Spinal cord (tissue), 10 donors: ENCODE data around the gene TPSD1. TPM values are rescaled to one million over a fixed set of nuclear protein-coding genes. Genes with fewer than 3 reads are reported as not detected.

ENCODE experiments used
- DNase-seq, 6 donors: peaks; one replicate each; pipeline versions ENCODE4 v3.0.0 to v3.0.0-alpha.2; 2013 to 2015; ENCODE audit warnings: low spot score in 6 of 6, low read depth in 4 of 6
- H3K27ac ChIP-seq: one replicate; pipeline ENCODE4 v1.5.1; 2013; ENCODE audit warnings: low read depth, low read length, control low read depth
- H3K27me3 ChIP-seq: one replicate; pipeline ENCODE4 v1.6.1; 2013; ENCODE audit warnings: low read length; ENCODE audit not compliant: control insufficient read depth, insufficient read depth
- H3K36me3 ChIP-seq: one replicate; pipeline ENCODE4 v1.6.1; 2013; ENCODE audit warnings: low read length; ENCODE audit not compliant: control insufficient read depth, insufficient read depth
- H3K4me1 ChIP-seq: one replicate; pipeline ENCODE4 v1.6.1; 2013; ENCODE audit warnings: low read length; ENCODE audit not compliant: control insufficient read depth, insufficient read depth
- H3K4me3 ChIP-seq: one replicate; pipeline ENCODE4 v1.5.1; 2013; ENCODE audit warnings: low read depth, low read length, control low read depth
- H3K9me3 ChIP-seq: one replicate; pipeline ENCODE4 v1.6.1; 2013; ENCODE audit warnings: low read length; ENCODE audit not compliant: control insufficient read depth, insufficient read depth
- WGBS: methylation state at CpG from one replicate; pipeline ENCODE4 v1.1.5; 2013; ENCODE audit warnings: missing lambda C conversion rate; ENCODE audit not compliant: insufficient coverage; 5-methylcytosine and 5-hydroxymethylcytosine counted together
- polyA plus RNA-seq, 2 donors: library from polyadenylated mRNA; unstranded; fragments of 120-200 nt; gene quantifications; one replicate each; pipeline ENCODE4 v1.2.1, GENCODE V29; 2013; ENCODE audit not compliant: insufficient read length in 2 of 2
- total RNA-seq, 2 donors: library from RNA; depleted of rRNA in 1 of 2; stranded (reverse); fragments of 120-200 nt in 1 of 2; fragments of >200 nt in 1 of 2; gene quantifications; one replicate each; pipeline versions ENCODE4 v1.2.3 to v1.2.4, GENCODE V29; 2013 to 2014
- donor health status: healthy.

Gene TPSD1
- total and polyA plus RNA-seq, 4 donors = not detected

- H3K9me3 ChIP-seq = no peaks in the 10 kb centered on the region
- no peaks in the 10 kb centered on the region for H3K4me1 ChIP-seq
- no peak overlapping the region for H3K4me3 ChIP-seq
- no peaks in the 10 kb centered on the region for H3K27me3 ChIP-seq
- H3K27ac ChIP-seq = no peak overlapping the region
- DNase-seq = no peak
- H3K36me3 ChIP-seq = peaks cover 100% of the 10 kb centered on the region
- 94% methylated on average over 13 of the region's 25 CpGs for WGBS
Measured at GRCh38 chr16:1213796-1214372, 42.0 kb upstream of the TPSD1 start.

- DNase-seq = no peak
Measured at GRCh38 chr16:1214719-1215118, 41.1 kb upstream of the TPSD1 start.

GRCh38 chr16:1215574-1216295, 40.1 kb upstream of the TPSD1 start:
- Histone ChIP-seq H3K27ac (no peak overlapping the region), H3K4me3 (no peak overlapping the region), H3K36me3 (peaks cover 100% of the 10 kb centered on the region), H3K9me3 (no peaks in the 10 kb centered on the region), H3K4me1 (no peaks in the 10 kb centered on the region), H3K27me3 (no peaks in the 10 kb centered on the region)
- 85% methylated on average over 30 of the region's 32 CpGs for WGBS
- DNase-seq = no peak

More at GRCh38 chr16:1214719-1215118, 41.1 kb upstream of the TPSD1 start:
- Histone ChIP-seq H3K27ac (no peak overlapping the region), H3K27me3 (no peaks in the 10 kb centered on the region), H3K4me3 (no peak overlapping the region), H3K36me3 (peaks cover 100% of the 10 kb centered on the region), H3K9me3 (no peaks in the 10 kb centered on the region), H3K4me1 (no peaks in the 10 kb centered on the region)
- 89% methylated on average over 15 of the region's 16 CpGs for WGBS

- Histone ChIP-seq H3K9me3 (no peaks in the 10 kb centered on the region), H3K4me1 (no peaks in the 10 kb centered on the region), H3K27ac (no peak overlapping the region), H3K27me3 (no peaks in the 10 kb centered on the region), H3K36me3 (peaks cover 100% of the 10 kb centered on the region), H3K4me3 (no peak overlapping the region)
- WGBS = 91% methylated on average over 12 of the region's 12 CpGs
- DNase-seq = no peak
Measured at GRCh38 chr16:1216296-1216619, 39.6 kb upstream of the TPSD1 start.

- WGBS = 93% methylated on average over 32 of the region's 32 CpGs
- H3K27me3 ChIP-seq = no peaks in the 10 kb centered on the region
- peaks cover 100% of the 10 kb centered on the region for H3K36me3 ChIP-seq
- H3K9me3 ChIP-seq = no peaks in the 10 kb centered on the region
- H3K4me1 ChIP-seq = no peaks in the 10 kb centered on the region
- H3K27ac ChIP-seq = no peak overlapping the region
- no peak for DNase-seq
- H3K4me3 ChIP-seq = no peak overlapping the region
Measured at GRCh38 chr16:1216681-1217400, 39.0 kb upstream of the TPSD1 start.

- no peak for DNase-seq
- Histone ChIP-seq H3K4me3 (no peak overlapping the region), H3K27me3 (no peaks in the 10 kb centered on the region), H3K9me3 (no peaks in the 10 kb centered on the region), H3K36me3 (peaks cover 100% of the 10 kb centered on the region), H3K27ac (no peak overlapping the region), H3K4me1 (no peaks in the 10 kb centered on the region)
- 92% methylated on average over 24 of the region's 24 CpGs for WGBS
Measured at GRCh38 chr16:1217526-1217925, 38.3 kb upstream of the TPSD1 start.

GRCh38 chr16:1218061-1218929, 37.6 kb upstream of the TPSD1 start:
- DNase-seq = no peak
- Histone ChIP-seq H3K9me3 (no peaks in the 10 kb centered on the region), H3K4me1 (no peaks in the 10 kb centered on the region), H3K36me3 (peaks cover 100% of the 10 kb centered on the region), H3K4me3 (no peak overlapping the region), H3K27me3 (no peaks in the 10 kb centered on the region), H3K27ac (no peak overlapping the region)
- 94% methylated on average over 49 of the region's 49 CpGs for WGBS

- 90% methylated on average over 24 of the region's 24 CpGs for WGBS
- peaks cover 99% of the 10 kb centered on the region for H3K36me3 ChIP-seq
- no peak for DNase-seq
Measured at GRCh38 chr16:1218930-1219611, 36.8 kb upstream of the TPSD1 start.

More at GRCh38 chr16:1218930-1219611, 36.8 kb upstream of the TPSD1 start:
- Histone ChIP-seq H3K27me3 (no peaks in the 10 kb centered on the region), H3K4me1 (no peaks in the 10 kb centered on the region), H3K4me3 (no peak overlapping the region), H3K9me3 (no peaks in the 10 kb centered on the region), H3K27ac (no peak overlapping the region)
